Prostate gland (tissue), 2 donors: ENCODE measurements around the gene SLC25A21. TPM values are rescaled to one million over a fixed set of nuclear protein-coding genes. Genes with fewer than 3 reads are reported as not detected.

Experiments
- DNase-seq: peaks from one replicate; pipeline ENCODE4 v3.0.0-alpha.2; 2019; ENCODE audit warnings: low spot score
- H3K27ac ChIP-seq, 2 donors: fragments of 200-600 bp; sonication (generic); 2 replicates each; pipeline ENCODE4 v1.5.1; 2017 to 2019
- H3K27me3 ChIP-seq: fragments of 200-600 bp; sonication (generic); replicated peaks from 2 replicates; pipeline ENCODE4 v1.5.1; 2019; ENCODE audit not compliant: insufficient read depth
- H3K36me3 ChIP-seq, 2 donors: fragments of 200-600 bp; sonication (generic); 1 replicate in 1 of 2; 2 replicates in 1 of 2; pipeline versions ENCODE4 v1.5.1 to v1.8.1; 2017 to 2019
- H3K4me1 ChIP-seq: fragments of 200-600 bp; sonication (generic); replicated peaks from 2 replicates; pipeline ENCODE4 v1.5.1; 2019
- H3K4me3 ChIP-seq, 2 donors: fragments of 200-600 bp; sonication (generic); 2 replicates each; pipeline ENCODE4 v1.5.1; 2017 to 2019
- H3K9me3 ChIP-seq: fragments of 200-600 bp; sonication (generic); 2 replicates; pipeline ENCODE4 v1.5.1; 2017
- CTCF ChIP-seq, 4 experiments: fragments of 200-600 bp in 2 of 4; fragments of 450-650 bp in 2 of 4; sonication (generic) in 2 of 4; IDR thresholded peaks; 1 replicate in 3 of 4; 2 replicates in 1 of 4; pipeline ENCODE4 v1.5.1; 2016 to 2019; ENCODE audit warnings: antibody characterized with exemption in 4 of 4, mild to moderate bottlenecking in 2 of 4, moderate library complexity in 2 of 4
- POLR2A ChIP-seq: fragments of 450-650 bp; IDR thresholded peaks from one replicate; pipeline ENCODE4 v1.6.1; 2016; ENCODE audit warnings: antibody characterized with exemption, mild to moderate bottlenecking
- POLR2AphosphoS5 ChIP-seq: sonication (generic); formaldehyde crosslinking; IDR thresholded peaks from one replicate; pipeline ENCODE4 v1.6.1; 2017; ENCODE audit warnings: antibody characterized with exemption
- WGBS: methylation state at CpG from one replicate; pipeline ENCODE4 v1.1.5; 2018; 5-methylcytosine and 5-hydroxymethylcytosine counted together
- intact Hi-C: fragments of 100-400 bp; cut with DNase I; formaldehyde crosslinking; loops from one replicate; pipeline ENCODE4 v1.14.2; 2022
- total RNA-seq, 2 donors: library from RNA; depleted of rRNA; stranded (reverse); fragments of >200 nt; gene quantifications; one replicate each; pipeline ENCODE4 v1.1.0, GENCODE V29; 2016

The SLC25A21 gene
- total RNA-seq, 2 donors from 2014 or later: 1.5 to 7.7 TPM

GRCh38 chr14:37021390-37021789 is 151.0 kb downstream of the SLC25A21 start:
- Histone ChIP-seq H3K27ac (no peak overlapping the region), H3K27me3 (no peaks in the 10 kb centered on the region), H3K36me3 (no peaks in the 10 kb centered on the region), H3K4me1 (no peaks in the 10 kb centered on the region), H3K4me3 (no peak overlapping the region), H3K9me3 (no peaks in the 10 kb centered on the region)
- DNase-seq: no peak
- 95% methylated on average over 1 of the region's 1 CpG for WGBS
- TF ChIP-seq POLR2A (no peak), CTCF (IDR thresholded peaks at IDR 0.05) (no peak), POLR2AphosphoS5 (no peak)
- intact Hi-C loops: no loop called here

- H3K27ac ChIP-seq: no peak overlapping the region
- WGBS: 86% methylated on average over 1 of the region's 1 CpG
- intact Hi-C loops: no loop called here
- TF ChIP-seq POLR2A (no peak), POLR2AphosphoS5 (no peak), CTCF (IDR thresholded peaks at IDR 0.05) (no peak)
- no peaks in the 10 kb centered on the region for H3K4me1 ChIP-seq
- H3K36me3 ChIP-seq: no peaks in the 10 kb centered on the region
- no peak for DNase-seq
- no peak overlapping the region for H3K4me3 ChIP-seq
- no peaks in the 10 kb centered on the region for H3K9me3 ChIP-seq
- no peaks in the 10 kb centered on the region for H3K27me3 ChIP-seq
Observed at GRCh38 chr14:37019488-37019887, 152.9 kb downstream of the SLC25A21 start.

- H3K4me3 ChIP-seq: no peak overlapping the region
- 68% methylated on average over 3 of the region's 3 CpGs for WGBS
- no peaks in the 10 kb centered on the region for H3K9me3 ChIP-seq
- intact Hi-C loops: no loop called here
- H3K4me1 ChIP-seq: no peaks in the 10 kb centered on the region
- H3K27me3 ChIP-seq: no peaks in the 10 kb centered on the region
- no peak for DNase-seq
- no peak for TF ChIP-seq CTCF (IDR thresholded peaks at IDR 0.05)
- TF ChIP-seq POLR2AphosphoS5: no peak
- no peak for TF ChIP-seq POLR2A
- no peaks in the 10 kb centered on the region for H3K36me3 ChIP-seq
- no peak overlapping the region for H3K27ac ChIP-seq
Observed at GRCh38 chr14:37018571-37019240, 153.7 kb downstream of the SLC25A21 start.

GRCh38 chr14:37013078-37013477 is 159.3 kb downstream of the SLC25A21 start:
- no peak overlapping the region for H3K27ac ChIP-seq
- no peaks in the 10 kb centered on the region for H3K27me3 ChIP-seq
- no peak for DNase-seq
- WGBS: 20% methylated on average over 4 of the region's 4 CpGs
- TF ChIP-seq POLR2AphosphoS5 (no peak), CTCF (IDR thresholded peaks at IDR 0.05) (no peak), POLR2A (no peak)
- no peak overlapping the region for H3K4me3 ChIP-seq
- intact Hi-C loops: no loop called here
- H3K9me3 ChIP-seq: no peaks in the 10 kb centered on the region
- no peaks in the 10 kb centered on the region for H3K4me1 ChIP-seq
- no peaks in the 10 kb centered on the region for H3K36me3 ChIP-seq

GRCh38 chr14:36998686-36999085 is 173.7 kb downstream of the SLC25A21 start:
- no peak for DNase-seq
- H3K27ac ChIP-seq: no peak overlapping the region
- intact Hi-C loops: no loop called here

More at GRCh38 chr14:36998686-36999085, 173.7 kb downstream of the SLC25A21 start:
- WGBS: 21% methylated on average over 1 of the region's 1 CpG
- no peaks in the 10 kb centered on the region for H3K9me3 ChIP-seq
- no peaks in the 10 kb centered on the region for H3K27me3 ChIP-seq
- no peak for TF ChIP-seq CTCF (IDR thresholded peaks at IDR 0.05)
- TF ChIP-seq POLR2AphosphoS5: no peak
- no peak for TF ChIP-seq POLR2A
- no peaks in the 10 kb centered on the region for H3K36me3 ChIP-seq
- no peaks in the 10 kb centered on the region for H3K4me1 ChIP-seq
- no peak overlapping the region for H3K4me3 ChIP-seq
